Progenitor cell of endocrine pancreas (in vitro differentiated cells): ENCODE measurements around the gene N4BP2. TPM values are rescaled to one million over a fixed set of nuclear protein-coding genes. Genes with fewer than 3 reads are reported as not detected.

Experiments used
- DNase-seq: peaks from one replicate; pipeline ENCODE4 v3.0.0; 2021; ENCODE audit warnings: low spot score; ENCODE audit not compliant: unreplicated experiment
- H3K27ac Mint-ChIP-seq: 2 replicates; pipeline ENCODE4 v1.8.0; 2021; ENCODE audit warnings: mild to moderate bottlenecking, moderate library complexity, mixed read lengths
- H3K27me3 Mint-ChIP-seq: 2 replicates; pipeline ENCODE4 v1.8.0; 2021; ENCODE audit warnings: mixed read lengths
- H3K36me3 Mint-ChIP-seq: 2 replicates; pipeline ENCODE4 v1.8.0; 2022; ENCODE audit warnings: mixed read lengths; ENCODE audit not compliant: insufficient read depth
- H3K4me1 Mint-ChIP-seq: 2 replicates; pipeline ENCODE4 v1.8.0; 2021; ENCODE audit warnings: low read depth, mixed read lengths
- H3K4me3 Mint-ChIP-seq: 2 replicates; pipeline ENCODE4 v1.8.0; 2021; ENCODE audit warnings: low read depth, mild to moderate bottlenecking, moderate library complexity, mixed read lengths
- H3K9me3 Mint-ChIP-seq: 2 replicates; pipeline ENCODE4 v1.8.0; 2021; ENCODE audit warnings: low read depth, mixed read lengths
- total RNA-seq: library from RNA; stranded (reverse); gene quantifications from 2 replicates; pipeline ENCODE4 v1.2.1, GENCODE V29; 2021
- TF ChIP-seq, protein P1 (sequence below): fragments of 200-600 bp; sonication (generic); IDR thresholded peaks from one replicate; pipeline ENCODE4 v1.5.0; 2021; ENCODE audit warnings: antibody characterized with exemption, mild to moderate bottlenecking; ENCODE audit not compliant: unreplicated experiment

The N4BP2 gene
- total RNA-seq, 1 donor from 2014 or later = 50.5 TPM

DNA sequence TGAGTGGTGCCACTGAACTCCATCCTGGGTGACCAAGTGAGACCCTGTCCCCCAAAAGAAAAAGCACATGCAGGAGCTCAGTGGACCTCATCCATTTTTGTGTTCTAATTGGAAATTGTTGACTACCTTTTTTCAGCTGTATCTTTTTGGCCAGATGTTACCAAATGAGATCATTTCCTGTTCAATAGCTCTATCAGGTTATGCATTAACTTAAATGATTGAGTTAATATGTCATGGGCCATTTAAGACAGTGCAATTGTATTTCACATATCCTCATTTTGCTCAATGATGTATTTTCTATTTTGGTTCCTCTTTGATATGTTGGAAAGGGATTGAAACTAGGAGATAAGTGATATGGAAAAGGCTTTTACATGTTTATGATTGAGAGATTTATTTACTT, 113.9 kb downstream of the N4BP2 start:
- H3K9me3 Mint-ChIP-seq = peaks cover 18% of the 10 kb centered on the region
- no peak for DNase-seq
- no peak overlapping the region for H3K27ac Mint-ChIP-seq
- no peaks in the 10 kb centered on the region for H3K27me3 Mint-ChIP-seq
- TF ChIP-seq, protein P1, sequence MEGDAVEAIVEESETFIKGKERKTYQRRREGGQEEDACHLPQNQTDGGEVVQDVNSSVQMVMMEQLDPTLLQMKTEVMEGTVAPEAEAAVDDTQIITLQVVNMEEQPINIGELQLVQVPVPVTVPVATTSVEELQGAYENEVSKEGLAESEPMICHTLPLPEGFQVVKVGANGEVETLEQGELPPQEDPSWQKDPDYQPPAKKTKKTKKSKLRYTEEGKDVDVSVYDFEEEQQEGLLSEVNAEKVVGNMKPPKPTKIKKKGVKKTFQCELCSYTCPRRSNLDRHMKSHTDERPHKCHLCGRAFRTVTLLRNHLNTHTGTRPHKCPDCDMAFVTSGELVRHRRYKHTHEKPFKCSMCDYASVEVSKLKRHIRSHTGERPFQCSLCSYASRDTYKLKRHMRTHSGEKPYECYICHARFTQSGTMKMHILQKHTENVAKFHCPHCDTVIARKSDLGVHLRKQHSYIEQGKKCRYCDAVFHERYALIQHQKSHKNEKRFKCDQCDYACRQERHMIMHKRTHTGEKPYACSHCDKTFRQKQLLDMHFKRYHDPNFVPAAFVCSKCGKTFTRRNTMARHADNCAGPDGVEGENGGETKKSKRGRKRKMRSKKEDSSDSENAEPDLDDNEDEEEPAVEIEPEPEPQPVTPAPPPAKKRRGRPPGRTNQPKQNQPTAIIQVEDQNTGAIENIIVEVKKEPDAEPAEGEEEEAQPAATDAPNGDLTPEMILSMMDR = no peak
- no peaks in the 10 kb centered on the region for H3K4me1 Mint-ChIP-seq
- no peak overlapping the region for H3K4me3 Mint-ChIP-seq
- peaks cover 17% of the 10 kb centered on the region for H3K36me3 Mint-ChIP-seq

- no peak for DNase-seq
- Mint-ChIP-seq H3K27me3 (no peaks in the 10 kb centered on the region), H3K4me3 (no peak overlapping the region), H3K9me3 (peaks cover 3% of the 10 kb centered on the region), H3K36me3 (peaks cover 1% of the 10 kb centered on the region), H3K27ac (no peak overlapping the region), H3K4me1 (peaks cover 12% of the 10 kb centered on the region)
- TF ChIP-seq, protein P1 = no peak
Measured at GRCh38 chr4:40173470-40173875, 116.8 kb downstream of the N4BP2 start.

DNA sequence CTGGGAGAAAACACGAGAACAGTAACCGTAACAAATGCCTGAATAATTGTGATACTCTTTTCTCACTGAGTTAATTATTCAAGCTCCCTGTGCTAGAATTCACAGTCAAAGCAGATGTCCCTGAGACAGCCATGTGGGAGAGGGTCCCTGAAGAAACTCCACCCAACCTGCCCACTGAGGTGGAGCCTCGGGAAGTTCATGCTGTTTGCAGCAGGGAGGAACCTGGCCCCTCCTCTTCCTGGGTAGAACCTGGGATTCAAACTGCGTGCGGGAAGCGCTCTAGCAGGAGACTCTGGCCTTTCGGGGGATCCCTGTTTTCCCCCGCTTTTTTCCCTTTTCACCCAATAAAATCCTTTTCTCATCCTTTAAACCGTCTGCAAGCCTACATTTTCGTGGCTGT, 120.0 kb downstream of the N4BP2 start:
- no peaks in the 10 kb centered on the region for H3K9me3 Mint-ChIP-seq
- TF ChIP-seq, protein P1 = no peak
- peak overlapping the region; percentile 20 for H3K4me3 Mint-ChIP-seq
- H3K27ac Mint-ChIP-seq = peak overlapping the region; percentile 8
- no peak for DNase-seq
- peaks cover 16% of the 10 kb centered on the region for H3K4me1 Mint-ChIP-seq
- H3K27me3 Mint-ChIP-seq = no peaks in the 10 kb centered on the region
- H3K36me3 Mint-ChIP-seq = no peaks in the 10 kb centered on the region

DNA sequence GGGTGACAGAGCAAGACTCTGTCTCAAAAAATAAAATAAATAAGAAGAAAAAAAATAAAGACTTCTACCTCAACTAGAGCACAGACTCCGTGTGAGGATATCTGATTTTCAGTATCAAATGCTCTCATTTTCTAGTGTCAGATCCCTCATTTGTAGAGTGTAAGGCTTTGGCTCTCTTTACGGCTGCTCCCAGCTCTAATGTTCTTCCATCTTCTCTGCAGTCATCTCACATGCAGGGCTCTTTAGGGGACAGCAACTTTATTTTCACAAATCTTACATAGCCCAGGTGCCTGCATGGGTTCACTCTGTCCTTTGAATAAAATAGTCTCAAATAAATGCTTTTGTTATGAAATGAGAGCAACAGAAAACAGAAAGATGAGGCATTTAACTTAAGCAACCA, 120.9 kb downstream of the N4BP2 start:
- Mint-ChIP-seq H3K36me3 (no peaks in the 10 kb centered on the region), H3K9me3 (no peaks in the 10 kb centered on the region), H3K4me3 (no peak overlapping the region), H3K27me3 (no peaks in the 10 kb centered on the region), H3K4me1 (peaks cover 16% of the 10 kb centered on the region), H3K27ac (no peak overlapping the region)
- no peak for DNase-seq
- TF ChIP-seq, protein P1 = no peak

GRCh38 chr4:40178672-40179071, 122.0 kb downstream of the N4BP2 start:
- H3K9me3 Mint-ChIP-seq = no peaks in the 10 kb centered on the region
- H3K4me3 Mint-ChIP-seq = no peak overlapping the region
- no peaks in the 10 kb centered on the region for H3K36me3 Mint-ChIP-seq
- no peak overlapping the region for H3K27ac Mint-ChIP-seq
- TF ChIP-seq, protein P1 = no peak
- no peak for DNase-seq
- H3K4me1 Mint-ChIP-seq = peaks cover 16% of the 10 kb centered on the region
- H3K27me3 Mint-ChIP-seq = no peaks in the 10 kb centered on the region
